OCI-LY7 (cell line): ENCODE data around the gene C12orf75.

Experiments
- CTCF ChIP-seq: fragments of 200-600 bp; sonication (generic); conservative IDR thresholded peaks from 2 replicates; pipeline ENCODE4 v1.5.1; 2014; ENCODE audit warnings: mild to moderate bottlenecking, antibody characterized with exemption, low read length, moderate library complexity, mixed read lengths
- EZH2phosphoT487 ChIP-seq: fragments of 200-600 bp; sonication (generic); IDR thresholded peaks from 2 replicates; pipeline ENCODE4 v1.6.1; 2018; ENCODE audit warnings: low read depth, borderline replicate concordance, mild to moderate bottlenecking, mixed run types, antibody characterized with exemption, low read length, moderate library complexity, mixed read lengths

- TF ChIP-seq CTCF (no peak), EZH2phosphoT487 (no peak)
These were observed 79.4 kb downstream of the C12orf75 start for GRCh38 chr12:105409801-105410471.
